ENCODE measurements around the gene MRPL22.

GRCh38 chr5:154896562-154897165, 44.2 kb upstream of the MRPL22 start:
- no peak for TF ChIP-seq POLR2A (IDR thresholded peaks at IDR 0.05; ENCODE audit: low read length)
- TF ChIP-seq GATA1 (IDR thresholded peaks at IDR 0.05; ENCODE audit: low read depth, low read length), result no peak

Data from erythroblast (primary cell).